Ovary (tissue), 9 donors: ENCODE data around the gene PTPRO. TPM values are rescaled to one million over a fixed set of nuclear protein-coding genes. Genes with fewer than 3 reads are reported as not detected.

Source experiments
- DNase-seq, 5 donors: peaks; one replicate each; pipeline ENCODE4 v3.0.0-alpha.2; 2019 to 2020
- H3K27ac ChIP-seq, 2 donors: fragments of 200-600 bp; one replicate each; pipeline versions ENCODE4 v1.5.1 to v1.8.0; 2019 to 2022
- H3K27me3 ChIP-seq: fragments of 200-600 bp; one replicate; pipeline ENCODE4 v1.8.0; 2022
- H3K36me3 ChIP-seq: fragments of 200-600 bp; sonication (generic); one replicate; pipeline ENCODE4 v1.5.1; 2019
- H3K4me1 ChIP-seq: one replicate; pipeline ENCODE4 v1.8.1; 2013; ENCODE audit warnings: mild to moderate bottlenecking, moderate library complexity; ENCODE audit not compliant: insufficient read depth
- H3K4me3 ChIP-seq: fragments of 200-600 bp; sonication (generic); one replicate; pipeline ENCODE4 v1.5.1; 2017
- H3K9me3 ChIP-seq, 2 donors: fragments of 200-600 bp in 1 of 2; sonication (generic) in 1 of 2; one replicate each; pipeline versions ENCODE4 v1.5.1 to v1.8.1; 2013 to 2019; ENCODE audit warnings: mild to moderate bottlenecking in 1 of 2, moderate library complexity in 1 of 2
- EP300 ChIP-seq: sonication (generic); formaldehyde crosslinking; IDR thresholded peaks from one replicate; pipeline ENCODE4 v1.6.1; 2017; ENCODE audit warnings: antibody characterized with exemption
- POLR2A ChIP-seq: fragments of 450-650 bp; IDR thresholded peaks from one replicate; pipeline ENCODE4 v1.6.1; 2017; ENCODE audit warnings: antibody characterized with exemption, mild to moderate bottlenecking, moderate library complexity
- WGBS, 3 donors: extraction: QIAGEN DNeasy Blood & Tissue Kit in 1 of 3; methylation state at CpG; one replicate each; pipeline versions ENCODE4 v1.1.5 to v1.1.7; 2013 to 2017; 5-methylcytosine and 5-hydroxymethylcytosine counted together
- intact Hi-C, 4 donors: fragments of 100-400 bp; cut with DNase I; formaldehyde crosslinking; loops; one replicate each; pipeline versions ENCODE4 v1.11.0 to v1.15.1; 2022 to 2023
- polyA plus RNA-seq, 2 donors: library from polyadenylated mRNA; stranded (reverse); fragments of 200-250 nt in 1 of 2; fragments of 350-450 nt in 1 of 2; fragmentation: Illumina TruSeq in 1 of 2; extraction: RNeasy Lipid Tissue Mini Kit (QIAGEN cat#74804) in 1 of 2; gene quantifications; one replicate each; pipeline ENCODE4 v1.2.3, GENCODE V29; 2013 to 2014
- total RNA-seq, 7 donors: library from RNA; depleted of rRNA in 2 of 7; stranded (reverse); fragments of >200 nt in 2 of 7; fragmentation: NEBNext Ultra II Directional in 3 of 7; extraction: Animal tissue kit (Norgen Biotek cat#: 25700) in 3 of 7; gene quantifications; one replicate each; pipeline versions ENCODE4 v1.1.0 to v1.2.4, GENCODE V29; 2016 to 2023
- TF ChIP-seq, protein P1 (sequence below), 3 donors: fragments of 450-650 bp in 2 of 3; fragments of 200-600 bp in 1 of 3; IDR thresholded peaks; one replicate each; pipeline versions ENCODE4 v1.5.1 to v1.8.0; 2016 to 2022; ENCODE audit warnings: antibody characterized with exemption in 3 of 3, mild to moderate bottlenecking in 1 of 3
- donor health status: DM: no; HTN: no; CAD: no; lungs with moderate emphysema.
- donor health status: DM: no; HTN: no; CAD: no.
- donor health status: Bipolar disorder and iron deficiency.
- donor health status: DM: yes; HTN: yes; CAD: no.
- donor health status: DM: no; HTN: no; CAD: no.
- donor health status: DM: yes; HTN: yes; CAD: no.

Gene PTPRO
- total and polyA plus RNA-seq, 9 donors, result 0.30 to 3.7 (median 0.83) TPM

DNA sequence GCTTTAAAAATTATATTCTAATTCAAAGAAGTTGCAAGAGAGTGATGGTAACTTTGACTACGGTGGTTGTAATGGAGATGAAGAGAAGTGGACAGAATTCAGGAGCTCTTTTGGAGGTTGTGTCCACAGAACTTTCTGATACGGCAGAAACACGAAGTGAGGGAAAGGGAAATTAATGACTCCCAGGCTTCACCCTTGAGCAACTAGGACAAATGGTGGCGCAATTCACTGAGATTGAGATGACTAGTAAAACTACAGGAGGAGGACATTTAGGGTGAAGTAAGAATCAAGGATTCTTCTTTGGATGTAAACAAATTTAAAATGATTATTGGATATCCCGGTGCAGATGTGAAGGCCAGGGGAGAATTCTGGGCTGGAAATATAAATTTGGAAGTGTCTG is 212.6 kb downstream of the PTPRO start:
- intact Hi-C loops, result loop anchor here in 1 of 4 donors (5.0 kb wide), 1 partner anchor 47 kb away; no protein-coding TSS in a partner anchor
- H3K4me1 ChIP-seq, result no peaks in the 10 kb centered on the region
- no peaks in the 10 kb centered on the region for H3K36me3 ChIP-seq
- H3K9me3 ChIP-seq, result no peaks in the 10 kb centered on the region
- H3K27me3 ChIP-seq, result no peaks in the 10 kb centered on the region
- no peak overlapping the region for H3K27ac ChIP-seq
- WGBS, 3 donors, result 87 to 90% (median 87%) methylated on average over 5 of the region's 5 CpGs
- no peak overlapping the region for H3K4me3 ChIP-seq
- DNase-seq, result no peak
- no peak for TF ChIP-seq EP300
- TF ChIP-seq POLR2A, result no peak
- TF ChIP-seq, protein P1, sequence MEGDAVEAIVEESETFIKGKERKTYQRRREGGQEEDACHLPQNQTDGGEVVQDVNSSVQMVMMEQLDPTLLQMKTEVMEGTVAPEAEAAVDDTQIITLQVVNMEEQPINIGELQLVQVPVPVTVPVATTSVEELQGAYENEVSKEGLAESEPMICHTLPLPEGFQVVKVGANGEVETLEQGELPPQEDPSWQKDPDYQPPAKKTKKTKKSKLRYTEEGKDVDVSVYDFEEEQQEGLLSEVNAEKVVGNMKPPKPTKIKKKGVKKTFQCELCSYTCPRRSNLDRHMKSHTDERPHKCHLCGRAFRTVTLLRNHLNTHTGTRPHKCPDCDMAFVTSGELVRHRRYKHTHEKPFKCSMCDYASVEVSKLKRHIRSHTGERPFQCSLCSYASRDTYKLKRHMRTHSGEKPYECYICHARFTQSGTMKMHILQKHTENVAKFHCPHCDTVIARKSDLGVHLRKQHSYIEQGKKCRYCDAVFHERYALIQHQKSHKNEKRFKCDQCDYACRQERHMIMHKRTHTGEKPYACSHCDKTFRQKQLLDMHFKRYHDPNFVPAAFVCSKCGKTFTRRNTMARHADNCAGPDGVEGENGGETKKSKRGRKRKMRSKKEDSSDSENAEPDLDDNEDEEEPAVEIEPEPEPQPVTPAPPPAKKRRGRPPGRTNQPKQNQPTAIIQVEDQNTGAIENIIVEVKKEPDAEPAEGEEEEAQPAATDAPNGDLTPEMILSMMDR (IDR thresholded peaks at IDR 0.05), result no peak

DNA sequence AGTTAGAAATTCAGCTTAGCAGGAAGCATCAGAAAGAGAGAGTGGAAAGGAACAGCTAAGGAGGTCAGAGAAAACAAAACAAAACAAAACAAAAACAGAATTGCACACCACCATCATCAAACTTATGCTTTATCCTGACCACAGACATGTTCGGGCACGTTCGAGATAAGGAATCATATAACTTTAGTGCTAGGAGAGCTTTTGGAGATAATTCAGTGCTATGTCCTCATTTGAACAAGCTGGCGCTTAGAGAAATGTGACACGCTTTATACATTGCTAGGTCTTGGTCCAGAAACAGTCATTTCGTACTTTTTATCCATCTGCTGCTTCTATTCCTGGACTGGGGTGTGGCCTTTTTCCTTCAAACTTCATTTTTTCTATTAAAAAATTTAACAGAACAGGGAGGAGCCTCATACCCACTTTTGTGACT is 213.1 kb downstream of the PTPRO start:
- WGBS, 3 donors, result 68 to 81% (median 75%) methylated on average over 6 of the region's 6 CpGs
- TF ChIP-seq POLR2A (no peak), EP300 (no peak)
- TF ChIP-seq, protein P1 (IDR thresholded peaks at IDR 0.05), result no peak
- H3K27ac ChIP-seq, result no peak overlapping the region

GRCh38 chr12:15536446-15536845 is 214.1 kb downstream of the PTPRO start:
- H3K4me1 ChIP-seq, result no peaks in the 10 kb centered on the region

More for the DNA sequence above, 213.1 kb downstream of the PTPRO start:
- H3K36me3 ChIP-seq, result no peaks in the 10 kb centered on the region
- no peaks in the 10 kb centered on the region for H3K9me3 ChIP-seq
- H3K4me3 ChIP-seq, result no peak overlapping the region
- no peaks in the 10 kb centered on the region for H3K27me3 ChIP-seq
- DNase-seq, result no peak
- H3K4me1 ChIP-seq, result no peaks in the 10 kb centered on the region
- intact Hi-C loops, result loop anchor here in 1 of 4 donors (5.0 kb wide), 1 partner anchor 47 kb away; no protein-coding TSS in a partner anchor

GRCh38 chr12:15538881-15539280 is 216.6 kb downstream of the PTPRO start:
- 93 to 96% (median 95%) methylated on average over 1 of the region's 1 CpG for WGBS, 3 donors
- H3K9me3 ChIP-seq, result no peaks in the 10 kb centered on the region
- intact Hi-C loops, result loop anchor here in 1 of 4 donors (5.0 kb wide), 1 partner anchor 43 kb away; no protein-coding TSS in a partner anchor
- no peak overlapping the region for H3K27ac ChIP-seq
- no peak overlapping the region for H3K4me3 ChIP-seq
- H3K36me3 ChIP-seq, result no peaks in the 10 kb centered on the region
- no peaks in the 10 kb centered on the region for H3K27me3 ChIP-seq
- no peak for TF ChIP-seq EP300
- TF ChIP-seq, protein P1 (IDR thresholded peaks at IDR 0.05), result no peak
- no peak for TF ChIP-seq POLR2A
- no peak for DNase-seq
- peaks cover 4% of the 10 kb centered on the region for H3K4me1 ChIP-seq

More at GRCh38 chr12:15536446-15536845, 214.1 kb downstream of the PTPRO start:
- intact Hi-C loops, result loop anchor here in 1 of 4 donors (5.0 kb wide), 1 partner anchor 46 kb away; no protein-coding TSS in a partner anchor
- Histone ChIP-seq H3K9me3 (no peaks in the 10 kb centered on the region), H3K4me3 (no peak overlapping the region), H3K27ac (no peak overlapping the region), H3K36me3 (no peaks in the 10 kb centered on the region), H3K27me3 (no peaks in the 10 kb centered on the region)
- no peak for DNase-seq
- WGBS, 3 donors, result 80 to 83% (median 82%) methylated on average over 4 of the region's 4 CpGs
- TF ChIP-seq EP300, result no peak
- TF ChIP-seq POLR2A, result no peak
- TF ChIP-seq, protein P1 (IDR thresholded peaks at IDR 0.05), result no peak
